ENCODE results near the gene SUCO.
"Not testable (repeated sequence)": the region's sequence is repeated elsewhere in the genome, so short reads cannot be mapped to it uniquely, and the experiment has no call there.

The SUCO gene

DNA sequence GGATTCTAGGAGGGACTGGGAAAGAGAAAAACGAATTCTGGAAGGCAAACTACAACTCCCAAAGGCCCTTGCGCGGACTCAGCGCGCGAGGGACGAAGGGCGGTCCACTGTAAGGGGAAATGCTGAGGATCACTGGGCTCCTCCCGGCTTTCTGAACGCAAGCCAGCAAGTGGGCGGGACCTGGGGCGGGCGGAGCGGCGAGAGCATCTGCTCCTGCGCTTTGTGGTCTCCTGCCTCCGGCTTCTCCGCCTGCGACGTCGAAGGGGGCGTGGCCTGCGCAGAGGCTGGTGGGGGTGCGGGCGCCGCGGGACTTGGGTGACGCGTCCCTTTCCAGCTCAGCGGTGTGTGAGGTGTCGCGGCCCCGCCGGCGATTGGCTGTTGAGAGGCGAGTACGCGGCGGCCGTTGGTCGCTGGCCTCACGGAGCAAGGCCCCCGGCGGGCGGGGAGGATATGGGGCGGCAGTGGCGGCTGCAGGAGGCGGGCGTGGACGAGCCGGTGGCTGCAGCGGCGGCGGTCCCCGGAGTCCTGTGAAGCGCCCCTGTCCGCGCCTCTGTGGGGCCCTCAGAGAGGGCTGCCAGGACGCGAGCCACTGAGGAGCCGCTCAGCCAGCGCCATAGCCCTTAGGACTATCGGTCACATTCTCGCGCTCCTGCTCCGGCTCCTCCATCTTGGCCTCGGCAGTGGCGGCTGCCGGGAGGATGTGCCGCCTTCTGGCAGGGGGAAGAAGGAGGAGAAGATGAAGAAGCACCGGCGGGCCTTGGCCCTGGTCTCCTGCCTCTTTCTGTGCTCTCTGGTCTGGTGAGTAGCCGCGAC lies at the start of gene SUCO:
Gene SUCO, plus strand, starts transcription at position 451 of the 813 bp plus-strand sequence. Its CDS starts 286 bp downstream, at position 737.
- in situ Hi-C loops (cut with HindIII; ENCODE audit: low sequenced_read_pairs), result no loop called here

DNA sequence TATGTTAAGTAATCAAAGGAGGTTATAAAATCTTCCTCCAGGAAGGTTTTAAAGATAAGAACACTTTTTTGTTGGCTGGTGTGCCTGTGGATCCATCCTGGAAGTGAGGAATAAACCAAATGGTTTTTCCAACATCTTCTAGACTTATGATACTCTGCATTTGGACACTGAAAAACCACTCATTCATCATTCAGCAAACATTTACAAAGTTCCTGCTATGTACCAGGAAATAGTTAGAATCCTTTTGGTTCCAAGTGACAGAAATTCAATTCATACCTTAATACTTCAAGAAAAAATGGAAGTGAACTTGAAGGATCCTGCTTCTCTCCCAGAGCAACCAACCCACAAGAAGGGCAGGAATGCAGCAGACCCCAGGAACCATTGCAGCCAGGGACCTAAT lies 49.5 kb upstream of the SUCO start:
- in situ Hi-C loops (cut with HindIII; ENCODE audit: low sequenced_read_pairs), result no loop called here

GRCh38 chr1:172484252-172484651 lies 48.7 kb upstream of the SUCO start:
- in situ Hi-C loops (cut with HindIII; ENCODE audit: low sequenced_read_pairs), result no loop called here

GRCh38 chr1:172485626-172486025 lies 47.3 kb upstream of the SUCO start:
- in situ Hi-C loops (cut with HindIII; ENCODE audit: low sequenced_read_pairs), result no loop called here

GRCh38 chr1:172486805-172487454 lies 46.0 kb upstream of the SUCO start:
- in situ Hi-C loops (cut with HindIII; ENCODE audit: low sequenced_read_pairs), result no loop called here

DNA sequence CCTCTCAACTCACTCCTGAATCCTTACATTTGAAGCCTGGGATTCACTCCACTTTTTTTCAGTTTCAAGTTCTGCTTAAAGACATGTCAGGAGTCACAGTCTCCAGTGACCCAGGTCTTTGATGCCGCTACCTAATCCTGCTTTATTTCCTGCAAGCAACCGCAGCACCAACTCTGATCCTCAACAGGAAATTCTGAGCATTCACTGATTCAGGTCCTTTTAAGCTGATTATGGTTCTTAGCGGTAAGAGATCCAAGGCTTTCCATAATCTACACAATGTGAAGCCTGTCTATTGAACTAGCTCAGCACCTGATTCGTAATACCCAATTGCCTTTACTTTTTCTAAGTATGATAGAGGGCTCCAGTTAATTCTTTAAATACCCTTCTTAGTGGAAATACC lies 45.4 kb upstream of the SUCO start:
- in situ Hi-C loops (cut with HindIII; ENCODE audit: low sequenced_read_pairs), result no loop called here

- in situ Hi-C loops (cut with HindIII; ENCODE audit: low sequenced_read_pairs), result no loop called here
Measured at GRCh38 chr1:172488393-172488792, 44.6 kb upstream of the SUCO start.

- in situ Hi-C loops (cut with HindIII; ENCODE audit: low sequenced_read_pairs), result no loop called here
Measured at GRCh38 chr1:172489847-172490246, 43.1 kb upstream of the SUCO start.

DNA sequence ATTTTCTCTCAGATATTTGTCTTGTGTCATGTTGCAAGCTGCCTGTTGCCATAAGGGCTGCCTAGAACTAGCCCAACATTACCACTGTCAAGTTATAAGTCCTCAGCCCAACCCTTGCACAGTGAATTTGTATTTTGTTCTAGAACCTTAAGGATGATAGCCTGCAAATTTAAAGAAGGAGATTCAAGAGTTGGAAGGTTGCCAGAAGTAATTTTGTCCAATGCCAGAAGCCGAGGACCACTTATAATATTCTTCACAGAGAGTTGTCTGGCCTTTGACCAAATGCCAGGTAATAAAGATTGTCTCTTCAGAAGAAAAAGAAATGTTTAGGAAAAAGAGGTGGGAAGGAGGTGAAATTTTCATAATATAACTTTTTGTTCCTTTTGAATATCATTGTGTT lies 40.5 kb upstream of the SUCO start:
- in situ Hi-C loops (cut with HindIII; ENCODE audit: low sequenced_read_pairs), result no loop called here

DNA sequence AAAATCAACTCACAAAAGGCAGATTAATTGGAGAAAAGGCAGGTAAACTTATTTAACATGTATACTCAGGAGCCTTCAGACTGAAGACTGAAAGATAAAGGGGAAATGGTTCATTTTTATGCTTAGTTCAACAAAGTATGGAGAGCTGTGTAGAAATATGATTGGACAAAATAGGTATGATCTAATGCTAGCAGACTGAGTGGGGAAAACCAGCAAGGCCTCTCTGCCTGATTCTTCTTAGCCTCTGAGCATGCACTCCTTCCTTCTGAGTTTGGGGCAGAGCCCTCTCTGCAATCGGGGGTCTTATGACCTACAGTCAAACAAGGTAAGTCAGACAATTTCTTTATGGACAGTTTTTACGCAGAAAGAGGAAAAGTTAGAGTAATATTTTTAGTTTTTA lies 38.8 kb upstream of the SUCO start:
- in situ Hi-C loops (cut with HindIII; ENCODE audit: low sequenced_read_pairs), result no loop called here

DNA sequence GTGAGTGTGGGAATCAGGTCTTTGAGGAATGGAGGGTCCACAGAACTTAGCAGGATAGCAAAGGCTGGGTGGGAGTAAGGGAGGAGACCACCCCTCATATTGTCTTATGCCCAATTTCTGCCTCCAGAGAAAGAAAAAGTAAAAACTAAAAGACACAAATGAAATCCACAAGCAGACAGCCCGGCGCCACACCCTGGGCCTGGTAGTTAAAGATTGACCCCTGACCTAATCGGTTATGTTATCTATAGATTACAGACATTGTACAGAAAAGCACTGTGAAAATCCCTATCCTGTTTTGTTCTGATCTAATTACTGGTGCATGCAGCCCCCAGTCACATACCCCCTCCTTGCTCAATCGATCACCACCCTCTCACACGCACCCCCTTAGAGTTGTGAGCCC lies 36.8 kb upstream of the SUCO start:
- in situ Hi-C loops (cut with HindIII; ENCODE audit: low sequenced_read_pairs), result not testable (repeated sequence)

GRCh38 chr1:172496678-172497077 lies 36.3 kb upstream of the SUCO start:
- in situ Hi-C loops (cut with HindIII; ENCODE audit: low sequenced_read_pairs), result no loop called here

- in situ Hi-C loops (cut with HindIII; ENCODE audit: low sequenced_read_pairs), result no loop called here
Measured at GRCh38 chr1:172497230-172497629, 35.7 kb upstream of the SUCO start.

- in situ Hi-C loops (cut with HindIII; ENCODE audit: low sequenced_read_pairs), result no loop called here
Measured at GRCh38 chr1:172498857-172499256, 34.1 kb upstream of the SUCO start.

- in situ Hi-C loops (cut with HindIII; ENCODE audit: low sequenced_read_pairs), result no loop called here
Measured at GRCh38 chr1:172499636-172500141, 33.3 kb upstream of the SUCO start.

DNA sequence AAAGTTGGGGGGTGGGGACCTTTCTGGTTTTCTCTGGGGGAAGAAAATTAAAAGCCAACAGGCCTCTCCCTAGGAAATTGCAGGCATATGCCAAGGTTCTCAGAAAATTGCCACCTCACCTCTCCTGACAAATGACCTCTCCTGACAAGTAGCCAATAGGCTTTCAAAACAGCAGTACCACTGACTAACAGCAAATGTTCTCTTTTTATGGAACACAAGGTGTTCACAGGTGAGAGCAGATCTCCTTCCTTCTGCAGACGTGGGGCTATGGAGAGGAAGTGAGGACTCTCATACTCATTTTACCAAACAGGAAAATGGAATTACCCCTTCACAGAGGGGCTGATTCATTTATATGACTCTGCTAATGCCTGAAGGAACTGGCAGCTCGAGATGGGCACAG lies 32.7 kb upstream of the SUCO start:
- in situ Hi-C loops (cut with HindIII; ENCODE audit: low sequenced_read_pairs), result no loop called here

DNA sequence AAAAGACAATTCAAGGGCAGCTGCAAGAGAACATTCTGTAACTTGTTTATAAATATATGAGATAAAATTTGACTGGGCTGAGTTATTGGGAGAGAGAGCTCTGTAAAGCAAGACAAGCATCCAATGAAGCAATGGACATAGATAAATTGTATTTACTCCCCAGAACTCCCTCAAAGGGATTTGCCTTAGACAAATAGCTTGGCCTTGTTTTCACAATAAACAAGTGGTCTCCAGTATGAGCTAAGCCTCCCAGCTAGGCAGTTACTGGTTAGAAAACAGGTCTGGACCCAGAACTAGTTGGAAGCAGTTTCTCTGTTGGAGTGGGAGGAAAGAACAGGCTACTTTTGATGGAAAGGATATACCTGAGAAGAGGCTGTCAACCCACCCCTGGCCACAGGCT lies 25.2 kb upstream of the SUCO start:
- in situ Hi-C loops (cut with HindIII; ENCODE audit: low sequenced_read_pairs), result no loop called here

DNA sequence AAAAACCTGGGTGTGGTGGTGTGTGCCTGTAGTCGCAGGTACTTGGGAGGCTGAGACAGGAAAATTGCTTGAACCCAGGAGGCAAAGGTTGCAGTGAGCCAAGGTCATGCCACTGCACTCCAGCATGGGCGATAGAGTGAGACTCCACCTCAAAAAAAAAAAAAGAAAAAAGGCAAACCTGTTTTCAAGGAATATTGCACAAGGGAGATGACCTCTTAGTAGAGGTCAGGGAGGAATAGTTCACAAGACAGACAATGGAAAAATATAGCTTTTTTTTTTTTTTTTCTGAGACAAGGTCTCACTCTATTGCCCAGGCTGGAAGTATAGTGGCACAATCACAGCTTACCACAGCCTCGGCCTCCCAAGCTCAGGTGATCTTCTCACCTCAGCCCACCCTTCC lies 22.5 kb upstream of the SUCO start:
- in situ Hi-C loops (cut with HindIII; ENCODE audit: low sequenced_read_pairs), result no loop called here

DNA sequence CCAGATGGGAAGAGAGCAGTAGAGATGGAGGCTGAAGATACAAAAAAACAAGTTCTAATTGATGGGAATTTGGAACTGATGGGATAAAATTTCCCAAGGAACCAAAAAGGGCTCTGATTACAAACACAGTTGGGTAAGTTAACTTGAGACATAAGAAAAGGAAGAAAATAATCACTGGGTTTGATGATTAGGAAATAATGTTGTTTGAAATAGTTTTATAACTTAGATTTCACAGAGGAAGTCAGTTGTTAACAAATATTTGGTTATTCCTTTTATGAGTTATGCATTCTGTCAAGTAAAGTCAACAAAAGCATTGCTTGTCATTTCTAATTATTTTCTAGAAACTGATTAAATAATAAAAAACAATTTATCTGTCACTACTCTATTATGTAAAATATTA lies 20.4 kb upstream of the SUCO start:
- in situ Hi-C loops (cut with HindIII; ENCODE audit: low sequenced_read_pairs), result no loop called here

DNA sequence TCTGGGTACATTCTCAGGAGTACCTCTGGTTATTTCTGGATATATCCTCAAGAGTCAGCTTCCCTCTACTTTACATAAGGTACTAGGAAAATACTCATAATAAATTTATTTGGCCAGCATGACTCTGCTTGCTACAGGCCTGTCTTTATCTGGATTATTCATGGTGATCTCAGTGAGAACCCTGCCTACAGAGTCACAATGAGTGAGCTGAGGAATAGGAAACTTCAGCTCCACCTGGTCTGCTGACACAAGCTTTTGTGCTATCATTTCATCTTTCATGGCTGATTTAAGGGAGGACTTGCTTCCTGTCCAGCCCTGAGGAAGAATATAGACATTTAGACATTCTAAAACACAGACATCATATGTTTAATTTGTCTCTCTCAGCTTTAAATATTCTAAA lies 19.5 kb upstream of the SUCO start:
- in situ Hi-C loops (cut with HindIII; ENCODE audit: low sequenced_read_pairs), result no loop called here

- in situ Hi-C loops (cut with HindIII; ENCODE audit: low sequenced_read_pairs), result no loop called here
Measured at GRCh38 chr1:172514108-172514507, 18.8 kb upstream of the SUCO start.

- in situ Hi-C loops (cut with HindIII; ENCODE audit: low sequenced_read_pairs), result no loop called here
Measured at GRCh38 chr1:172515436-172515835, 17.5 kb upstream of the SUCO start.

All from DLD1 (cell line).